Measurements from ENCODE around the gene KIF25.
A peak's percentile ranks its signal among the peaks of the same experiment; 100 is the strongest.
"Not testable (repeated sequence)": the region's sequence is repeated elsewhere in the genome, so short reads cannot be mapped to it uniquely, and the experiment has no call there.

The KIF25 gene

DNA sequence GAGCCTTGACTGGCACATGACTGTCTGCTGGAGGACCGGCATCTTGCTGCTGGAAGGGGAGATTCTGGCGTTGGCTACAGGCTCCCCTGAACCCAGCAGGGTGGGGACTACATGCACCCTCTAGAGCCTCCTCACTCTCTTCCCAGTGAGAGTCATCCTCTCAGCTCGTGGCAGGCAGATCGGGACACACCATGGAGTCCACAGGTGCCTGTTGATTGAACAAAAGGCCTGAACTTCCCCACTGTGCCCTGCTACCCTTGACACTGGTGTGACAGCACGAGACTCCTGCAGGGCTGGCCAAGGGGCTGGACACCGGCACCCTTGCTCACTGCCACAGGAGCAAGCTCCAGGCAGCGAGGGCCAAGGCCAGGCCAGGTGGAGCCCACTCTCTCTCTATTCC lies 73.3 kb downstream of the KIF25 start:
- DNase-seq (ENCODE audit: low read depth) = no peak

DNA sequence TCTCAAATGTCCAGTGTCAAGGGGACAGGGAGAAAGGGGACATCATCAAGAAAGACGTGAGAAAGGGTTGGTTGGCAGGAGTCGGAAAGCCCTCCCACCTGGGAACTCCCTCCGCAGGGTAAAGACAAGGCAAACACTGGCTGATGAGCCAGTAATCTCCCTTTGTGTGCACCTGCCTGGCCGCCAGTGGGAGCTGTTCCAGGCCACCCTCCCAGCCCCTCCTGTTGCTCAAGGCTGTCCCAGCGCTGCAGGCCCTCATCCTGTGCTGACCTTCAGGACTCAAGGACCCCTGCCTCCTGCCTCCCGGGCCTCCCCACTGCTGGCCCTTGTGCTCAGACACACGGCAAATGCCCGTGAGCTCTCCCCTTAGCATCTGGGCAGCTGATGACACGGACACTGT lies 74.1 kb downstream of the KIF25 start:
- no peak for DNase-seq (ENCODE audit: low read depth)

DNA sequence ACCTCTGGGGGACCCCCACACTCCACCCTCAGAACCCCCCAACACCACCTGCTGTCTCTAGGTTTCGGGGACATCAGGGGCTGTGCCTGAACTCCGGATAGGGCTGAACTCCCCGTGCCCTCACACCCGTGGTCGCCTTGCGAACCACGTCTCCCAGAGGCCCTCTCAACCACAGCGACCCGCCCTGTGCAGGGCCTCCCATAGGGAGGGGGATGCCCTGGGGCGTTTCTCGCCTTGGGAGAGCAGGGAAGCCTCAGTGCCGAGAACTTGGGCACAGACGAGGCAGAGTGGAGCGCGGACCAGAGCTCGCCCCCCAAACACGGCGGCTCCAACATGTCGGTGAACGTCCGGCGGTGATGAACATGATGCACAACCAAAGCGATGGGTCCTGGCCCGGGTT lies 74.8 kb downstream of the KIF25 start:
- DNase-seq (ENCODE audit: low read depth) = no peak

DNA sequence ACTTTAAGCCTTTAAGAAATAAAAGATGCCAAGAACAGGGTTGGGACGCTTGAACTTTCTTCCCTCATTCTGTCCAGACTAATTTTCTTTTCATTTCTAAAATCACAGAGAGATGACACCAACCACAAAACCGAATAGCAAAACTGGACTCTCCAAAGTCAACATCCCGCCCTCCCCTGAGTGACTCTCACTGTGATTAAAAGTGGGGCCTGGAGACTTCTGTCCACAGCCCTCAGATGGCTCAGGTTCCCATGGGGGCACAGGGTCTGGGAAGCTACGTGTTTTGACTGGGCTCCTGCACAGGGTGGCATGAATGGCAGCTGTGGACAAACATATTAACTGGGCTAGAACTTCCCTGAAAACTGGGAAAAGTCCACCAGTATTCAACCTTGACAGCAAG lies 75.3 kb downstream of the KIF25 start:
- no peak for DNase-seq (ENCODE audit: low read depth)

DNA sequence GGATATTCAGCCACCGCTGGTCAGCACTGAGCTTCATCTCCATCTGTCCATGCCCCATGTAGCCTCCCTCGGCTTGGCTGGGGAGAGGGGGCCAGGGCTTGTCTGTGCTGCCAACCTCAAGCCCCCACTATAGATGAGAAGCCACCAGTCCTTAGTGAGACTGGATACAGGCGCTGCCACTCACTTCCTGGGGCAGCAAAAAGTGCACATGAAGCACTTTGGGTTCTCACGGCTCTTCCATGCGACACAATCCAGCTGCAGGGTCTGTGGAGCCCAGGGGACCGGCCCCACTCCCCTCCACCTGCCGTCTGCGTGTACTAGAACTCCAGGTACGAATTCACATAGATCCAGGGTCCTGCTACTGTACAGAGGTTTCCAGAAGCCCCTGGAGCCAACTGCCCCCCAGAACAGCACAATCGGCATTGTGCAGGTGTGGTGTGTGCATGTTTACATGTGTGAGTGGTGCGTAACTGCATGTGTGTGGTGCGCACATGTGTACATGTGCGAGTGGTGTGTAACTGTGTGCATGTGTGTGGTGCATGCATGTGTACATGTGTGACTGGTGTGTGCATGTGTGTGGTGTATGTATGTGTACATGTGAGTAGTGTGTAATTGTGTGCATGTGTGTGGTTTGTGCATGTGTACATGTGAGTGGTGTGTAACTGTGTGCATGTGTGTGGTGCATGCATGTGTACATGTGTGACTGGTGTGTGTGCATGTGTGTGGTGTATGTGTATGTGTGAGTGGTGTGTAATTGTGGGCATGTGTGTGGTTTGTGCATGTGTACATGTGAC lies 76.7 kb downstream of the KIF25 start:
- no peak for DNase-seq (ENCODE audit: low read depth)

DNA sequence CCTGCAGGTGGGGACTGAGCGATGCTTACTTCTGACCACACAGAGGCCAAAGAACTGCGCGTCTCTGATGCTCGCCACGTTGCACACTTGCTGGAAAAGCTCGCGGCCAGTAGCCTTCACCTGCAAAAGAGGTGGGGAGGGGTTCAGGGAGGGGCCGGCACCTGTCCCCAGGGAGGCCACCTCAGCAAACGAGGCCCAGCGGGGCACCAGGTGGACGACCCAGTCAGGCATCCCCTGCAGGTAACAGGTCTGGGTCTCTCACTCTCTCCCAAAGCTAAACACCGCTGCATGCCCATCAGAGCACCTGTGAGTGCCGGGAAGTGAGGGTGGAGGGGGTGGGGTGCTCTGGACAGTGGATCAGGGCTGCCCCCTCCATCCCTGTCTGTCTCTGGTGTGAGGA lies 77.7 kb downstream of the KIF25 start:
- DNase-seq (ENCODE audit: low read depth) = no peak

DNA sequence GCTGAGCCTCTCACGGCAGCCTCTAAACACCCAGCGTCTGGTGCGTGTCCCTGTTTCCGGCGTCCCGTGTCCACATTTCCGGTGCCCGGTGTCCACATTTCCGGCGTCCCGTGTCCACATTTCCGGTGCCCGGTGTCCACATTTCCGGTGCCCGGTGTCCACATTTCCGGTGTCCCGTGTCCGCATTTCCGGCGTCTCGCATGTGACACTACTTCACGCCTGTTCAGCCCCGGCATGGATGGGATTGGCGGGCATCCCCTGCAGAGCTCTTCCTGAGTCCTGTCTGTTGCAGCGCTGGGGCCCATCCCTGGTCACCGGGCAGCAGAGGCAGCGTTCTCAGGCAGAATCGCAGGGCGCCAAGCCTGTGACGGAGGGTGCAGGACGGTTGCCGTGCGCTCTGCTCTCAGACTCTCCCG lies 78.3 kb downstream of the KIF25 start:
- DNase-seq (ENCODE audit: low read depth) = no peak

DNA sequence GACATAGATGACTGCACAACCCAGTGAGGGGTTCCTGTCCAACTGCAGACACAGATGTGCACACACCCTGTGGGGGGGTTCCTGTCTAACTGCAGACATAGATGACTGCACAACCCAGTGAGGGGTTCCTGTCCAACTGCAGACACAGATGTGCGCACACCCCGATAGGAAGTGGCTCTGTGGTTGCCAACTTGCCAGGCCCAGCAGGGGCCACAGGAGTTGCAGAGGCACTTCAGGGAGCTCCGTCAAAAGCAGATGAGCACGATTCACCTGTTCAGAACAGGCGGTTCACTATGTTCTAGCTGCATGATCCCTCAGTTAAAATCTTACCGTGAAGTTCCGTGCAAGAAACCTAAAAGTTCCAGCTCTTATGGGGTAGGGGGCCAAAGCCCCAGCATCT lies 79.9 kb downstream of the KIF25 start:
- DNase-seq (ENCODE audit: low read depth) = not testable (repeated sequence)

DNA sequence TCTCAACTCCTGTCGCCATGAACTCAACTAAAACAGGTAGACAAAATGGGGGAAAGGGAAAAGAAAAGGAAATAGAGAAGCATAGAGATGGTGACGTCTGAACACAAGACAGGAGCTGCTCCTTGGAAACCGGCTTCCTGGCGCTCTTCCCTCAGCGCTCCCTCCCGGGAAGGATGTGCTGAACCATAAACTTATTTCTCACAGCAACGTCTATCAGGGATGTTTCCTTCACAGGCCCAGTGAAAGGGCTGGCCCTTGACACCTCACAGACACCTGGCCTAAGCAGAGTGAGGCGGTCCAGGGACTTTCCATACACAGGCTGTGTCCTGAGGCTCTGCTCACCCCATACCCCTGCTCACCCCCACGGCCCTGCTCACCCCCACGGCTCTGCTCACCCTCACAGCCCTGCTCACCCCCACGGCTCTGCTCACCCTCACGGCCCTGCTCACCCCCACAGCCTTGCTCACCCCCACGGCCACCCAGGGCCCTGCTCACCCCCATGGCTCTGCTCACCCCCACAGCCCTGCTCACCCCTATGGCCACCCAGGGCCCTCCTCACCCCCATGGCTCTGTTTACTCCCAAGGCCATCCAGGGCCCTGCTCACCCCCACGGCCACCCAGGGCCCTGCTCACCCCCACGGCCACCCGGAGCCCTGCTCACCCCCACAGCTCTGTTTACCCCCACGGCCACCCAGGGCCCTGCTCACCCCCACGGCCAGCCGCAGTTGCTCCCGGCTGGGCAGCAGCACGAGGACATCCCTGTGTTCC lies 80.9 kb downstream of the KIF25 start:
- no peak for DNase-seq (ENCODE audit: low read depth)

DNA sequence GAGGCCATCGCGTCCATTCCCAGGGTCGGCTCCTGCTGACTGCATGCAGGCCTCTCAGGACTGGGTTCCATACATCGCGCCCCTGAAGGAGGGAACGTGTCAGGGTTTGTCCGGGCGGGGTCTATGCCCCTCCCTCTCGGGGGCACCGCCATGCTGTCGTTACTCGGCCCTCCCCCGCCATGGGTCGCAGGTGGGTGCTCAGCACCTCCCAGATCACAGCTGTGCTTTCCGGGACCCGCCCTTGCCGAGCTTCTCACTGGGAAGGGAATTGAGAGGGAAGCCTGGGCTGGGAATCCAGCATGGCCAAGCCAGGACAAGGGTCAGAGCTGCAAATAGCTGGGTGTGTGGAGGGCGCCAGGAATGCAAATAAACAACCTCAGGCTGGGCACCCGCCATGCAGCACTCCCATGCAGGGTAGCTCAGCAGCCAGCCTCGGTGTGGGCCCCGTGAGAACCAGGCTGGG lies 81.5 kb downstream of the KIF25 start, which contains the start of gene FRMD1:
FRMD1 (minus strand) TSS at position 270 of the 463 bp plus-strand sequence; CDS start at position 152, 118 bp downstream.
- no peak for DNase-seq (ENCODE audit: low read depth)

DNA sequence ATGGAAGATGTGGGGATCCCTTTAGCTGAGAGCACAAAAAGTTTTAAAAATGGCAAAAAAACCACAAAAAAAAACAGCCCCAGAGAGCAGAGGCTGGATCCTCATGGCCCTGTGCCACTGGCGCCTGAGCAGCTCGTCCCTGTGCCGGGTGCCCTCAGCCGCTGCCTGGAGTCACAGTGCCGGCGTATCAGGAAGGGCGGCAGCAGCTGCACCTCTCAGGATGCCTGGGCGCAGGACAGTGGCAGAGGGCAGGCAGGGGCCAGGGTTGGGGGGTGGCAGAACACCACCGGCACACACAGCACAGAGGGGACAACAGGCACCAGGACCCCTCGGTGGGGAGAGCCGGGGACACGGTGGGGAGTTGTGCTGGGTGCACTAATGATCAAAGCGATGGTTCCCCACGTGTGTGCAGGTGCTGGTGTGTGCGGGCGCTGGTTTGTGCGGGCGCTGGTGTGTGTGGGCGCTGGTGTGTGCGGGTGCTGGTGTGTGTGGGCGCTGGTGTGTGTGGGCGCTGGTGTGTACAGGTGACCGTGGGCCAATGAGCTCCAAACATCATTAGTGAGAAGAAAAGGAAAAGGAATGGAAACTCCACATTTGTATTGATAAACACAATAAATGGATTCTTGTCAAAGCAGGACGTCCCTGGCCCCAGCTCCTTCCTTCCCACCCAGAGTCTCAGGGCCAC lies 83.1 kb downstream of the KIF25 start:
- DNase-seq (ENCODE audit: low read depth) = no peak

DNA sequence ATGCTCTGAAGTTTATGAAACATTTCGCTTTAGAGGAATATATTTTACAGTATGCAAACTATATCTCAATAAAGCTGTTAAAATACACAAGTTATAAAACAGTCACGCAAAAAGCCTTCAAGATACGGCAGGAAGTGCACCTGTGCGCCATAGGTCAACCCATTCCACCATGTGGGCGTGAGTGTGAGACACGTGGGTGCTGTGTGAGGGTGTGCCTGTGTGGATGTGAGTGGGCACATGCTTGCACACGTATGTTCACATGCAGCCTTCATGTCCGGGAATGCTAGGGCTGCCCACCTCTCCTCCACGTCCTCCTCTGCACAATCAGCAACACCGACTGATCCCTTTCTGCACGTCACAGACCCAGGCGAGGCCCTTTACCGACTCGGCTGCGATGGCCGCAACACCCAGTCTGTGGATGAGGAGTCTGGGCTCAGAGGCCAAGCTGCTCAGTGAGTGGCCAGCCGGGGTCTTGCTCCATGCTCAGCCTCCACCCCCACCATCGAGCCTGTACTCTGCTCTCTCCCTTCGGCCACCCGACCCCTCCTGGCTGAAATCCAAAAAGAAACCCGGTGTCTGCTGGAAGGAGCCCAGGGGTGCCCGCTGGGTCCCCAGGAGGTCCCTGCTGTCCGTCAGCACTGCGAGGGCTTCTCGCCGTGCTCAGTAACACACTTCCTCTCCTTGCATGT lies 84.5 kb downstream of the KIF25 start:
- no peak for DNase-seq (ENCODE audit: low read depth)

DNA sequence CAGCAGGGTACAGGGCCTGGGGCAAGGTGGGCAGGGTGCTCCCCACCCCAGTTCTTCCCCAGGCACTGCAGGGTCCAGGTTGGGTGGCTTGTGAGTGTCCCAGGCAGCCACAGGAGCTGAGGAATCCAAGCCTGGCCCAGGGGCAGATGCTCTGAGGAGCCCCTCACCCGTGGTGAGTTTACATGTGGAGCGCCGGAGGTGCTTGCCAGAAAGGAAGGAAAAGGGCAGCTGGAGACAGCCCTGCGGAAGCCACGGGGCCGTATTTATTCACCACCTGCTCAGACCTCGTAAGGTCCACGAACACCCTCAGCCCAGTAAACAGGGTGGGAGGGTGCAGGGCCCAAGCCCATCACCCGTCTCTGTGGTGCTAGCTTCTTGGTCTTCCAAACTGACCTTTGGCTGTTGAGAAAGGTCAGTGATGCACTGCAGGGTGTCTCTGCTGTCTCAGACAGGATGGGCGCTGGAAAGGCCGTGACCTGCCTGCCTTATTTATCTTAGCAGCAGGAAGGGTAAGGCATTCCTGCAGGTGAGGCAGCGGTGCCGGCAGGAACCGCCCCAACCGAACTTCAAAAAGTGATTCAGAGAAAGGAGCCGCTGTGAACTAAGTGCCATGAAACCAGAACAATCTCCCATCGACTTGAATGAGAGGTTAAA lies 85.5 kb downstream of the KIF25 start:
- no peak for DNase-seq (ENCODE audit: low read depth)

DNA sequence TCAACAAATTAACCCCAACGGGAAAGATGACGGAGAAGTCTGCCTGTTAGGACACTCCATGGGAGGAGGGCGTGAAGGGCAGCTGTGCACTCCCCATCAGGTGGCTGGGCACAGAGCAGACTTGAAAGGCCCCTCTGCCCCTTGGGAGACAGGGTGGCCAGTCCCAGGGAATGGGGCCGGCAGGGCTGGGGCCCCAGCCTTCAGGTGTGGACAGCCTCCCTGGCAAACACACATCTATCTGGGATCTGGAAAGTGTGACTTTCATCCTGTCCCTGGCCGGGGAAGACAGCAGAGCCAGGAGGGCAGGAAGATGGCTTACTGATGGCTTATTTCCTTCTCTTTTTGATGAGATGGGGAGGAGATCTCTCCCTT lies 86.0 kb downstream of the KIF25 start:
- no peak for DNase-seq (ENCODE audit: low read depth)

DNA sequence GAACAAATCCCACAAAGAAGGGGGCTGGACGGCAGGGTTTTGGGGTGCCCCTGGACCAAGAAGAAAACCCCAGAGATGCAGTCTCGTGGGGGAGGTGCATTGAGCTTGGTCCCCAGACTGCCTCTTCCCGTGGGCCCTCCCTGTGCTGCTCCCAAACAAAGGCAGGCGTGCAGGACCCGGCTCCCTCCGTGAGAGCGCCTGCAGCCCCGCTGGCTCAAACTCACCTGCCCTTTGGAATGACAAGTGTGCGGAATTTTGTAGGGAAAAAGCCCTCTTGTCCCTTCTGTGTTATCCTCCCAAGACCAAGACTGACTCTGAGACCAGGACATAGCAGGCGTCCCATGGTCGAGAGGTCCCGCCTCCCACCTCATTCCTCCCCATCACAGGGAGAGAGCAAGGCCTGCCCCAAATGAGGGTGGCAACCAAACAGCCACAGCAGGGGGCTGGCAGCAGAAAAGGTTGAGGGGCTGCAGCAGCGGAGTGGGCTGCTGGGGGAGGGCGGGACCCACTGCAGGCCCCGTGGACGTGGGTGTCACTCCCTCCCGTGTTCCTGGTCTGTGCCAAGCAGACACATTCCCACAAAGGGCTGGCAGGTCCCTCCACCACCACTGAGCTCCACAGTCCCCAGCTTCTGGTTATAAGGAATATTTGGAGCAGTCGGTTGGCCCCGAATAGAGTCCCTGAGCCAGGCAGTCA lies 87.1 kb downstream of the KIF25 start:
- DNase-seq (ENCODE audit: low read depth) = no peak

DNA sequence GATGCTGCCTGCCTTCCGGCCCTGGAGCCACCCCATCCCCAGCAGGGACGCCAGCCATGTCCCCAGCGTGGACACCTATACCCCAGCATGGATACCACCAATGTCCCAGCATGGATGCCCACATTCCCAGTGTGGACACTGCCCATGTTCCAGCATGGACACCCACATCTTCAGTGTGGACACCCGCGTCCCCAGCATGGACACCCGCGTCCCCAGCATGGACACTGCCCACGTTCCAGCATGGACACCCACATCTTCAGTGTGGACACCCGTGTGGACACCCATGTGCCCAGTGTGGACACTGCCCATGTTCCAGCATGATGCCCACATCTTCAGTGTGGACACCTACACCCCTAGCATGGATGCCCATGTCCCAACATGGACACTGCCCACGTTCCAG lies 88.6 kb downstream of the KIF25 start:
- no peak for DNase-seq (ENCODE audit: low read depth)

DNA sequence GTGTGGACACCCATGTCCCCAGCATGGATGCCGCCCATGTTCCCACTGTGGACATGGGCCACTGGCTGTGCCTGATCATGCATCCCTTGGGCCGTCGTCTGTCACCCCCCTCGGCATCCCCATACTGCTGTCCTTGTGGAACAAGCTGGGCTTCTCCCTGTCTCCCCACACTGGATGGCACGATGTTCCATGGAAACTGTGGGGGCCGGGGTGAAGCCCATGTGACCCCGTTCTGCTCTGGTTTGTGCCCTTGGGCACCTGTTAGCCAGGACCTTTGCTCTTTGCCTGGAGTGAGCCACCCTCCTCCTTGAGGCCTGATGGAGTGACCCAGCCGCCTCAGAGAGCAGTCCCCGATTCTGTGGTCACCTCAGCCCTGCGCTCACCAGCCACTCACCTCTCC lies 89.1 kb downstream of the KIF25 start:
- DNase-seq (ENCODE audit: low read depth) = no peak

DNA sequence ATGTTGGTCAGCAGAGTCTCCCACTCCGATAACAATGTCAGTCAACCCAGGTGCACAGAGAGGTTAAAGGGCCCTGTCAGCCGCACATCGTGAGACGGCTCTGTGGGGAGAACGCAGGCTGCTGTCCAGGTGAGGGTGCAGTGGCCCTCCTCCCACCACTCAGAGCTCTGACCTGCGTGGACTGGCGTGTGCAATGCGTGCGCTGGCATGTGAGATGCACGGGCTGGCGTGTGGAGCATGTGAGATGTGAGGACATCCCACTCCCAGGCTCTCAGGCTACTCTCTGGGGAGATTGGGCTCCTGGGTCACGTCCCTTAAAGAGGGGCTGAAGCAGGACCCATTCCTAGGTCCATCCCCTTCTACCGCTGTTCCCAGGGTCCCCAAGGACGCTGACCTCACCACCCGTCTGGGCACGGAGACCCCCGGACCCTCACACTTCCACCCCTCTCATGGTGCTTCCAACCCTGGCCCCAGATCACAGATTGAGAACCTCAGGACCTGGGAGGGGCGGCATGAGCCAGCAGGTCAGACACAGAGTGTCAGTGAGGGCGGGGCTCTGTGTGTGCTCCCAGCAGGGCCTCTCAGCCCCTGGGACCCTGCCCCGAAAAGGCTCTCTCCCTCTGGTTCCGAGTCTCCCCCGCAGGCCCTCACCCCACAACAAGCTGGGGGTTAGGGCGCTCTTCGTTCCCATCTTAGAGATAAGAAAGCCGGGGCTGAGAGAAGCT lies 90.1 kb downstream of the KIF25 start:
- no peak for DNase-seq (ENCODE audit: low read depth)

DNA sequence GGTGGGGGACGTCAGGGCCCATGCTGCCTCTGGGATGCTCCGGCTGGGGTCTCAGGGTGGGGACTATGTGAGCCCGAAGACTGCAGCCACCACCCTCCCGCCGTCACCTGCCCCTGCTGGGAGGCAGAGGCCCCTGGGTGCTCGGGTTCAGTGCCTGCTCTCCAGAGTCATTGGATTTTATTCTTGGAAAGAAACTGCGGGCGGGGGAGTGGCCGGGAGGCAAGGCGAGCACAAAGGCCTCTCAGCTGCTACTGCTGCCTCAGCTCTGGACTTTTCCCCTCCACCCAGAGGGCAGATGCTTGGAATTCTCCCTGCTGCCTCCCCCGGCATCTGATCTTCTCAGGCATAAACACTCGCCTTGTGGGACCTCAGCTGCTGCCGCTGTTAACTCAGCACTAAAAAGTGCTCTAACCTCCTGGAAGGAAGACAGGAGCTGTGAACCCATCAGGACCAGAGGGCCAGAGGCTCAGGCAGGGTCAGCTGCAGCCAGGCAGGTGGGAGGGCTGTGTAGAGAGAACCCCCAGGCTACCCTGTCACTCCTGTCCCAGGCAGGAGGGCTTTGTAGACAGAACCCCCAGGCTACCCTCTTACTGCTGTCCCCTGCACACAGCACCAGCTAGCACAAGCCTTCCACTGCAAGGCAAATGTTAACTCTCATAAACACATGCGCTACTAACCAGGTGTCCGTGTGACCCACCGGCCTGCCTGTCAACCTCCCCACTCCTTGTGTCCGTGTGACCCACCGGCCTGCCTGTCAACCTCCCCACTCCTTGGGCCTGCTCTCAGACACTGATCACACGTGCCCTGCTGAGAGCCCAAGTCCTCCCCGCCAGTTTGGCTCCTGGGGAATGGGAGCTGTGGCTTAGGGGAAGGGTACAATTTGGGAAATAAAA lies 90.9 kb downstream of the KIF25 start:
- DNase-seq (ENCODE audit: low read depth) = peak; percentile 14
